HG02981 (cell line): Measurements from ENCODE around the gene PSMC2.

Source experiments
- ATAC-seq: cut with Tn5 transposase; IDR thresholded peaks from one replicate; pipeline ENCODE4 v1.9.1; 2021; ENCODE audit warnings: mild to moderate bottlenecking, moderate library complexity; ENCODE audit not compliant: unreplicated experiment

The PSMC2 gene

DNA sequence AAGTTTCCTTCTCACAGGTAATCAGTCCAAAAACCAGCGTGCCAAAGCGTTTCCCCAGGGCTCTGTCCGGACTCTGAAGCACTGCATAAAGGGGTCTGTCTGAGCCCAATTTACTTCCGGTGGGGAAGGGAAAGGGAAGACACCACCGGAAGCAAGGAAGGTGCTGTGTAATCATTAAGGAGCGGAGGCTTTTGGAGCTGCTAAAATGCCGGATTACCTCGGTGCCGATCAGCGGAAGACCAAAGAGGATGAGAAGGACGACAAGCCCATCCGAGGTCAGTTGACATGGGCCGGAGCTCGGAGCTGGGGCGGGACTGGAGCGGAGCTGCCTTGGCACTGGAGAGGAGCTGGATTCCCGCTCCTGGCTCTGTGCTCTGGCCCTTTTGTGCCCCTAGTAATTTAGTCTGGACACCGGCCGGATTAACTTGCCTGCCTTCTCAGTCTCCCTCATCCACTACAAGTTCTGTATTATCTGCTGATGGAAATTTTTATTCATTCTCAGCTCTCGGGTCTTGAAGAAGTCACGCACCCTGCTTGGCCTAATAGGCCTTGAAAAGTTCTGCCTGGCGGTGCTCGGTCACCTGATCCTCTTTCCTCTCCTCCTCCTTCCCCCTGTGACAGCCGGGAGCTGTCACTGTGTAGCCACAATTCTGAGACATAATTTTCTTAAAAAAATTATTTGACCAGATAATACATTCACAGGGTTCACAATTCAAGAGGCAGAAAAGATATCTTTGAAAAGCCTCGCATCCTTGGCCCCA is at the start of gene PSMC2:
Gene PSMC2 (plus strand): TSS at position 137 of the 761 bp plus-strand sequence. CDS start 69 bp downstream, at position 206.
- peak; percentile 72 for ATAC-seq

DNA sequence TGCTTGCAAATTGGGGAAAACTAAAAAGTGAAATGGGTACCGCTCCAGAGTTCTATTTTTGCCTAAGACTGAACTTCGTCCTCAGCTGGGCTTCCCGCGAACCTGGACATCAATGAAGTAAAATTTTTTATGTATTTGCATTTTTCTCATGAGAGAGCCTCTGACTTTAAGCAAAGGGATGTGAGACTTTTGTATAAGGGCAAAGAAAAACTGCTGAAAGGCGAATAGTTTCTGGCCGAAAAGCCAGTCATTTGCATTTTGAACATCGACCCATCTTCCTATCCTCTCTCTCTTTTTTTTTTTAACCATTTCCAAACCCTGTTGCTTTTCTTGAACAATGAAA is 49.6 kb upstream of the PSMC2 start:
- ATAC-seq = no peak

- no peak for ATAC-seq
These were observed 47.8 kb upstream of the PSMC2 start for GRCh38 chr7:103299660-103300059.

DNA sequence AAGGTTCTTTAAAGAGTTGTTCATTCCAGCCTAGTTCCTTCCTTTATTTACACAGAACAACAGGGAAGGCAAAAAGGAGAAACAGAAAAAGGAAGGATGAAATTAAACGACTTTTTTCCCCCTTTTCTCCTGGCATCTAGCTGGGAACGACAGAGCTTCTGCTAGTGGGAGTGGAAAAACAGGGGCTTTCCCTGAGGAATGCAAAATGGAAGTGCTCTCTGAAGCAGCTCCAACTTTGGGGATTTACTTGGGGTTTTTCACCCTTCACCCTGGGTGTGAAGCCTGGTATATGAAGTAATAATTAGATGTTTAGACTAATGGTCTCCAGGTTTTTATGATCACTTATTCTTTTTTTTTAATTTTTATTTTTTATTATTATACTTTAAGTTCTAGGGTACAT is 46.0 kb upstream of the PSMC2 start:
- no peak for ATAC-seq

DNA sequence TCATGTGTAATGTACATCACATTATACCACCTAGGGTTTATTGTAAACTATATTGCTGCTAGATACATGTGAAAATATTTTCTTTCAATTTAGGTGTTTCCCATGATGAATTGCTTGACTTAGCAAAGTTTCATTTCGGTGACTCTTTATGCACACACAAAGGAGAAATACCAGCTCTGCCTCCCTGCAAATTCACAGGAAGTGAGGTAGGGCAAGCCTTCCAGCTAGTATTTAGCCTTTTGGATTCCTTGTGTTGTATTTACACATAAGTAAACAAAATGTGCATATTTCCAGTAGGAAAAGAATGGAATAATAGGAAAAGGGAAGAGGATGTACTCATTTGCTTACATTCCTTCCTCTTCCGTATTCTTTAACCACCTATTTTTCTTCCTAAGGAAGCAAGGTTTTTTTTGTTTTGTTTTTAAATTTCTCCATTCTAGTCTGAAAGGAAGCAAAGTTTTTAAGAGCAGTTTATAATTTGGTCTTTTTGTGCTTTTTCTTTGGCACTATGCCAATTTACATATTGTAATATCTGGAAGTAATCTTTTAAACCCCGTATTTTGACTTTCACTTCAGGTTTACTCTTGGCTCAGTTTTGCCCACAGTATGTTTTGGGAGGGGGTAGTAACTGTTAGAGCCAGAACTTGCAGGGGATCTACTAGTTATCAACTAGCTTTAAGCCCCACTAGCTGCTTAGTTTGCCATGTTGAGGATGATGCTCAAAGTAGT is 39.8 kb upstream of the PSMC2 start:
- ATAC-seq = no peak

DNA sequence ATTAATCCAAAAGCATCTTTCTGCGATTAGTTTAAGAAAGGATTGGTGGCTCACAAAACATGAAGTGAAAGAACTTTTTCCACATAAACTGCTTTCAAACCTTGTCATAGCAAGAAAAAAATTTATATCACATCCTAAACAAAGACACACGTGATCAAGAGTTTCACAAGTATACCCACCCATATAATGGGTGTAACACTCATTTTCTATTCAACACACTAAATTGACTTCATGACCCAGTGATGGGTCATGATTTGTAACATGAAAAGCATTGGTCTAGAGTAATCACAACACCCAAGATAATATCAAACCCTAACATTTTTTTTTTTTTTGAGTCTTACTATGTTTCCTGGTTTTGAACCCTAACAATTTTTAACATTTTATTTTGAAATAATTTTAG is 32.6 kb upstream of the PSMC2 start:
- ATAC-seq = no peak

- ATAC-seq = no peak
These were observed 31.0 kb upstream of the PSMC2 start for GRCh38 chr7:103316380-103316941.

GRCh38 chr7:103317009-103317408 is 30.4 kb upstream of the PSMC2 start:
- no peak for ATAC-seq

DNA sequence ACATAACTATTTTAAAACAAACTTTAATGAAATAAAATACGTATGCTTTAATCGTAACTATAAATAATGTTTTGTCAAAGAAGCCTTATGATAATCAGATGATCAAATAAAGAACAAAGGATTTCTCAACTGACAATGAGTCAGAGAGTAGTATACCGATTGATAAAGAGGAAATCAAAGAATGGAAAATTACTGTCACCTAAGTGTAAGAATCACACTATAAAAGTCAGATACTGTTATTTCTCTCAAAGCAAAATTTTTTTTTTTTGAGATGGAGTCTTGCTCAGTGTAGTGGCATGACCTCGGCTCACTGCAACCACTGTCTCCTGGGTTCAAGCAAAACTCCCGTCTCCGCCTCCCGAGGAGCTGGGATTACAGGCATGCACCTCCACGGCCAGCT is 21.7 kb upstream of the PSMC2 start:
- ATAC-seq = no peak

- no peak for ATAC-seq
These were observed 10.7 kb upstream of the PSMC2 start for GRCh38 chr7:103336761-103337160.

DNA sequence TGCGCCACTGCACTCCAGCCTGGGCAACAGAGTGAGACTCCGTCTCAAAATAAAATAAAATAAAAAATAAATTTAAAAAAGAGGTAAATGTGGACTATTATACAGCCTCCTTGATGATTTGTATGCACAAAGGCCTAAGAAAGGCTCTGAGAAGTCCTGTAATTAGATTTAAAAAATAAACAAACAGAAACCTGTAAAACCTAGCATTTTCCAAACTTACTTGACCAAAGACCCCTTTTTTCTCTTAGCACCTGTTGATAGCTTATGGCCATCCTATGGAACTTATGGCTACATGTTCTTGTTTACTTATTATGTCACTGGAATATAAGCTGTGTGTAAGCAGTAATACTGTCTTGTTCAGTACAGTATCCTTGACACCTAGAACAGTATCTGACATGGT is 8.6 kb upstream of the PSMC2 start:
- ATAC-seq = no peak

DNA sequence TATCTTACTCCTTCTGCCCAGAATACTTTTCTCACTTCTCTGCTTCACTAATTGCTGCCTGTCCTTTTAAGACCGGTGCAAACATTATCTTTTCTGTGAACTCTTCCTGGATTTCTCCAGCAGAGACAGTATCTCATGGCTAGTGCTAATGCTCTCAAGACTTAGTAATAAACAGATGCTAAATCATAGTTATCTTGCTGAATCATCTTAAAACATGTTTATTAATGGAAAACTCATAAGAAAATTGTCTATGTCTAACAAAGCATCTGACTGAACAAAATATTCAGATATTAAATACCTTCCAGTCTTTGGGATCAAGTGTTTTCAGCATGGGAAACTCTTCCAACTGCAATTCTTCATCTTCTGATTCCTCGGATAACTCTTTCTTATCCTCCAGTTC is 6.0 kb upstream of the PSMC2 start:
- no peak for ATAC-seq

GRCh38 chr7:103343332-103343731 is 4.1 kb upstream of the PSMC2 start:
- ATAC-seq = no peak

DNA sequence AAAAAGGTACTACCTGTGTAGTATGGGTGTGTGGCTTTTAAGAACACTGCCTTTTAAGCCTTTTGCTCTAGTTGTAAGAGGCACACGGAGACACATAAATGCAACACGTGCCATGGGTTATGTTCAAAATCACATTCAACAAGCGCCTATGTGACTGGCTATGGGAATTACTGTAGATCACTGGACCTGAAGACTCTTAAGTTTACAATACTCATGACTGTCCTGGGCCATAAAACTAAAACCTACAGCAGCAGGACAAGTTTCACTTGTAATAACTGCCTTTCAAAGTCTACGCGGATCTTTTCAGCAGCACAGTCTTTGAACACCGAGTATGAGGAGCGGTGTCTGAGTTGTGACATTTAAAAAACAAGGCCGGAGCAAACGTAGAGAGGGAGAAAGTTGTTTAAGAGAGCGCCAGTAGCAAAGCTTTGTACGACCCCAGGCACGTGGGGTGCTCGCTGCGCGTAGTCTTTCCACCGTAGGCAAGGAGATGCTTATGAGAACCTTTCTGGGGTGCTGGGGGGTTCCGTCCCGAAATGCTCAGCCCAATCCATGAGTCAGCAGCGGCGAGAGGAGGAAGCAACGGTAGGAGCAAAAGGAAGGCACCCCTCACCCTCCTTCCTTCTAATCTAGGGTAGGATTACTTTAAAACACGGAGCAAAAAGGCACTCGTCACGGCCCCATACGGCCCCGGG is 3.5 kb upstream of the PSMC2 start:
- ATAC-seq = peak; percentile 8

- ATAC-seq = peak; percentile 75
These were observed 2.8 kb upstream of the PSMC2 start, which contains the start of gene DNAJC2 for GRCh38 chr7:103344453-103345149. DNAJC2 (minus strand) TSS chr7:103344767; CDS start chr7:103344622, 145 bp downstream.

- ATAC-seq = no peak
These were observed 1.0 kb upstream of the PSMC2 start for GRCh38 chr7:103346396-103346795.

DNA sequence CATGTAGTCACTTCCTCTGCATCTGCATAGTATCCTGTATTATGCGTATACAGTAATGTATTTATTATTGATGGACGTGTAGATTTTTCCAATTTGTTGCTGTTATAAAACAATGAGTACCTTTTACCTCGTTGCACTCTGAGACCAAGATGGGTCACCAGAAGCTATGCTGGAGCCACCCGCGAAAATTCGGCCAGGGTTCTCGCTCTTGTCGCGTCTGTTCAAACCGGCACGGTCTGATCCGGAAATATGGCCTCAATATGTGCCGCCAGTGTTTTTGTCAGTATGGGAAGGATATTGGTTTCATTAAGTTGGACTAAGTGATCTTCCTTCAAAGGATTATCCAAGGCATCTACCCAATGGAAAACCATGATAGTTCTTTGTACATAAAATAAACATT is 1.0 kb downstream of the PSMC2 start:
- no peak for ATAC-seq

- ATAC-seq = no peak
These were observed 1.5 kb downstream of the PSMC2 start for GRCh38 chr7:103348959-103349358.

- ATAC-seq = no peak
These were observed 2.4 kb downstream of the PSMC2 start for GRCh38 chr7:103349805-103350204.

DNA sequence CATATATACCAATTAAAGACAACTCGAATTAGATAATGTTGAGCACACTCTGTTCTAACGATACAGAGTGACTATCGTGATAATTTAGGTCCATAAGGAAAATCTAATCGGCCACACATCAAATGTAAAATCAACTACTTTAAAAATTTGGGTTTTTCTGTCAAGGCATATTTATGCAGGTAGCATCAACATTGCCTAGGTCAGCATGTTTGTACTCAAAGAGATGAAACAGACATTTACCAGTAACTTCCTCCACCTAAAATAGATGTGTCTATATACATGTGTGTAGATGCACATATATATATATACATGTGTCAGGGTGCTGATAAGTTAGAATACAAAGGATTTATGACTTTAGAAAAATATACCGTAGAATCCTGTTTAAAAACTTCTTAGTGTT is 22.0 kb downstream of the PSMC2 start:
- no peak for ATAC-seq
